PFSK-1 (cell line): ENCODE results near the gene ST6GALNAC3.

Experiments used
- POLR2AphosphoS5 ChIP-seq: IDR thresholded peaks from 2 replicates; pipeline ENCODE4 v1.6.1; 2012; ENCODE audit warnings: low read depth, mild to moderate bottlenecking, control low read depth, low read length, moderate library complexity
- TAF1 ChIP-seq: IDR thresholded peaks from 2 replicates; pipeline ENCODE4 v1.6.1; 2012; ENCODE audit warnings: low read length, control low read depth, borderline replicate concordance; ENCODE audit not compliant: insufficient read depth

- no peak for TF ChIP-seq TAF1
- TF ChIP-seq POLR2AphosphoS5: no peak
These were observed 509.4 kb downstream of the ST6GALNAC3 start for GRCh38 chr1:76583875-76584477.
